ENCODE measurements around the gene CCDC57. TPM values are rescaled to one million over a fixed set of nuclear protein-coding genes. Genes with fewer than 3 reads are reported as not detected.

CCDC57 gene
- total RNA-seq, 2 experiments from 2014 or later = 59.5 to 65.1 TPM

- Mint-ChIP-seq H3K9me3 (no peaks in the 10 kb centered on the region), H3K36me3 (peaks cover 33% of the 10 kb centered on the region), H3K27ac (no peak overlapping the region), H3K4me3 (no peak overlapping the region), H3K27me3 (no peaks in the 10 kb centered on the region), H3K4me1 (peaks cover 11% of the 10 kb centered on the region)
- no peak for DNase-seq
Observed at GRCh38 chr17:82249896-82250581, 37.4 kb upstream of the CCDC57 start.

DNA sequence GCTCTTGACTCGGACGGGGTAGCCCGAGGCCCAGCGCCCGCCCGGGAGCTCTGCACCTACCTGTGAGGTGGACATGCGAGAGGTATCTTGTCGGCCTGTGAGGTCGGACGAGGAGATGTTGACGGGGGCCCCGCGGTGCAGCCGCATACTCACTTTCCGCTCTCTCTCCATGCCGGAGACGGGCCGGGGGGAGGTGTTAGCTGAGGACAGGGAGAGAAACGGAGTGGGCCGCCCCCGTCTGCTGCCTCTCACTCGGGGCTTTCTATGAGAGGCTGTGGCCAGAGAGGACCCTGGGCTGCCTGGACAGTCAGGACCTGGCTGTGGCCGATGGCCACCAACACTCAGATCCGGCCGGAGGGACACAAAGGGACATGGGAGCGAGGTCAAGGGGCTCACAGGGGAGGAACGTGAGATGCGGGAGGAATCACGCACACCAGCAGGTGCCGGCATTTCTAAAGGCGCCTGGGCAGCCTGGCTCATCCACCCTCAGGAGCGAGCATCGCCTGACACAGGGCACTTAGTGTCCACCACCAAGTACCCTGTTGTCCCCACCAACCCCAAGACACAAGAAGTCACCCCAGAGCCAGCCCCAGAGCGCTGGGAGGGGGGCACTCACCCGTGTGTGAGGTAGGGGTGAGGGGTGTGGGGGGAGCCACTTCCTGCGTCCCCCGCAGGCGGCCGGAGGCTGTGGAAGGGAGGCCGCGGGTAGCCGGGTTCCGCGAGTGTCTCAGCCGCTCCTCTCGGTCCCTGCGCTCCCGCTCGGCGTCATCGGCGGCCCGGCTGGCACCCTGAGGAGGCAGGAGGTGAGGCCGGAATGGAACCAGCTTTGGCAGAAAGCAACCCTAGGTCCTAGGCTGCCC lies 36.4 kb upstream of the CCDC57 start:
- no peak for DNase-seq
- Mint-ChIP-seq H3K36me3 (peaks cover 39% of the 10 kb centered on the region), H3K27me3 (no peaks in the 10 kb centered on the region), H3K27ac (no peak overlapping the region), H3K4me3 (no peak overlapping the region), H3K4me1 (peaks cover 16% of the 10 kb centered on the region), H3K9me3 (no peaks in the 10 kb centered on the region)

- no peak overlapping the region for H3K4me3 Mint-ChIP-seq
- peaks cover 18% of the 10 kb centered on the region for H3K4me1 Mint-ChIP-seq
- H3K9me3 Mint-ChIP-seq = no peaks in the 10 kb centered on the region
- DNase-seq = no peak
- peaks cover 38% of the 10 kb centered on the region for H3K36me3 Mint-ChIP-seq
- H3K27me3 Mint-ChIP-seq = no peaks in the 10 kb centered on the region
- no peak overlapping the region for H3K27ac Mint-ChIP-seq
Observed at GRCh38 chr17:82247856-82248671, 35.4 kb upstream of the CCDC57 start.

DNA sequence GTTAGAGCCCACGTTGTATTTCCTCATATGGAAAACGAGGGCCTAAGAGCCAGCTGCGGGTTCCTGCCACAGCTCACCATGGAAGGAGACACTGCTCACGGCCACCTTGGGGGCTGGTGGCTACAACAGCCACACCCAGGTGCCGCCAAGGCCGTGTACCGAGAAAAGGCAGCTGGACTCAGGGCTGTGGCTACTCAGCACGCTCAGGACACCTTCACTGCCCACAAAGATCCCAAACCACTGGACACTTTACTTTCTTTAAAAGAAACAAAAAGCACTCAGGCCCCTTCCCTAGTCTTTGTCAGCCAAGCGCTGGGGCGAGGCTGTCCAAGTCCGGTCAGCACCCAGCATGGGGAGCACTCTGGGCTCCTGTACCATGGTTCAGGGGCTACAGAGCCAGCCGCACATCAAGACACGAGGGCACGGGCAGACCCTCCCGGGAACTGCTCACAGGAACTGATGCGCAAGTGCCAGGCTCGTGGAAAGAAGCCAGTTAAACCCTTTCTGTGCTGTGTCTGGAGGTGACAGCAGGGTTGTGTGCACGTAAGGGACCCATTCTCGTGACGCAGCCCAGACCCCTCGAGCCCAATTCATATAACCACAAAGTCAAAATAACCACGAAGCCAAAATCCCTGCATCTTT lies 34.7 kb upstream of the CCDC57 start:
- H3K4me3 Mint-ChIP-seq = no peak overlapping the region
- peaks cover 21% of the 10 kb centered on the region for H3K4me1 Mint-ChIP-seq
- peaks cover 30% of the 10 kb centered on the region for H3K36me3 Mint-ChIP-seq
- DNase-seq = no peak
- H3K9me3 Mint-ChIP-seq = no peaks in the 10 kb centered on the region
- no peak overlapping the region for H3K27ac Mint-ChIP-seq
- H3K27me3 Mint-ChIP-seq = no peaks in the 10 kb centered on the region

DNA sequence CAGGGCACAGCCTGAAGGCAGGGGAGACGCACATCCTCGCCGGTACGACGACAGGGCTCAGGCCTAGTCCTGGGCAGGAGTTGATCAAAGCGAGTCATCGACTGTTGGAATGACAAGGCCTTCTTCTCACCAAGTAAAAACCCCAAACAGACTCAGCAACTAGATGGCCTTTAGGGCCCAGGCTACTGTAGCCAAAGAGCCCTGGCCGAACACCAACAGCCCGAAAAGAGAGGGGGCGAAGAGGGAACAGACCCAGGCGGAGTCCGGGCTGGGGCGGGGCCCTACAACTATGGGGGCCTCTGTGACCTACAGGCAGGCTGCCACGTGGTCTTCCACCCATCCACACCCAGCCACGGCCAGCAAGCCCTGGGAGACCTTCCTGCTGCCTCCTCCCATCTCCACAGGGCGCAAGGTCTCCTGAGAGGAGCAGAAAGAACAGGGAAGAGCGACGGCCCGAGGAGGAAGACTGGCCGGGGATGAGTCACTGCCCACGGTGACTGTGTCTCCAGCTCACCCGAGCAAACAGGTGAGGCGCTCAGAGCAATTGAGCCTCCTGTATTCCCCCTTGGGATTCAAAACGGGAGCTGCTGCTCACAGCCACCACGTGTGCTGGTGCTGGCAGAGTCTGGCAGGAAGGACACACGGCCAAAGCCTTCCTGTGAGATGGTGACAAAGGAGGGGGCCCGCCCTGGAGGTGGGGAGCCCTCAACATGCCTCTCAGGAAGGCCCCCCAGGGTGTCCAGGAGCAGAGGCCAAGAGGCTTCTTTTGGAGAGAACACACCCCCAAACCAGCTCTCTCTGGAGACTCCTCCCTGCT lies 33.9 kb upstream of the CCDC57 start:
- H3K27ac Mint-ChIP-seq = peak overlapping the region; percentile 66
- no peak overlapping the region for H3K4me3 Mint-ChIP-seq
- H3K9me3 Mint-ChIP-seq = no peaks in the 10 kb centered on the region
- H3K4me1 Mint-ChIP-seq = peaks cover 26% of the 10 kb centered on the region
- DNase-seq = no peak
- H3K36me3 Mint-ChIP-seq = peaks cover 26% of the 10 kb centered on the region
- H3K27me3 Mint-ChIP-seq = no peaks in the 10 kb centered on the region

GRCh38 chr17:82246040-82246364 lies 33.4 kb upstream of the CCDC57 start:
- Mint-ChIP-seq H3K4me1 (peaks cover 27% of the 10 kb centered on the region), H3K27me3 (no peaks in the 10 kb centered on the region), H3K9me3 (no peaks in the 10 kb centered on the region), H3K4me3 (no peak overlapping the region), H3K36me3 (peaks cover 20% of the 10 kb centered on the region), H3K27ac (peak overlapping the region; percentile 66)
- DNase-seq = no peak

DNA sequence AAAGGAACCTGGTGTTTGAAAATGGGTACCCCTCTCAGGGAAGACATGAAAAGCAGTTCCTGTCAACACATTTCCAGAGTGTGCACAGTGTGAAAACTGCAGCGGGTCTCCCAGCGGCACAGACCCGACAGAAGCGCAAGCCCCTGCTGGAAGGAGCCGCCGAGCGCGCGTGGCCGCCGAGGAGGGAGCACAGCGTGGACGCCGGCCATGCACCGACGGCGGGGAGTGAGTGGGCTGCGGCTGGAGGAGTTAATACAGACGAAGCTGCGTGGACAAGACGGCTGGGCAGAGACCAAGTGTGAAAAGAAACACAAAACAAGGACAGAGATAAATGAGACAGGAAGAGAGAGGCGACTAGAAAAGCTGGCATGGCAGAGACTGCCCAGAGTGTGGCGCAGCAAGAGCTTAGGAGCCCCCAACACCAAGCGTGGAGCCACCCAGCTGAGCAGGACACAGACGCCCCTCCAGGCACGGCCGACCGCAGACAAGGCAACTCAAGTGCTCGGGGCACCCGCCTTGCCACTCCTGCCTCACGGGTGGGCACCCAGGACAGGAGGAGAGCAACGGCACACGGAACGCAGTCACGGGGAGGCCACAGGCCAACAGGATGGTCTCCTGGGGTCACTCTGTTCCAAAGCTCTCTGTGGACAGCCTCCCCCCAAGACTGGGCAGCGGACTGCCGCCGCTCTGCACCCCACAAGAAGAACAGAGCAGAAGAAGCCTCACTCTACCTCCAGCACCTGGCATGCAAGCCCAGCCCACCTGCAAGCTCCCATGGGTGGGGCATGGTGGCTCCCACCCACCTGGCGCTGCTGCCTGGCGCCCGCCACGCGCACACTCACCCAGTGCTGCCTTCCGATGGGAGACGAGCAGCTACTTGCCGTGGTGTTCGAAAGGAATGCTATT lies 32.7 kb upstream of the CCDC57 start:
- H3K4me3 Mint-ChIP-seq = no peak overlapping the region
- H3K36me3 Mint-ChIP-seq = peaks cover 19% of the 10 kb centered on the region
- H3K9me3 Mint-ChIP-seq = no peaks in the 10 kb centered on the region

GRCh38 chr17:82244413-82245133 lies 31.9 kb upstream of the CCDC57 start:
- Mint-ChIP-seq H3K36me3 (peaks cover 17% of the 10 kb centered on the region), H3K9me3 (no peaks in the 10 kb centered on the region), H3K4me3 (no peak overlapping the region), H3K27me3 (no peaks in the 10 kb centered on the region), H3K27ac (peak overlapping the region; percentile 45), H3K4me1 (peaks cover 33% of the 10 kb centered on the region)
- no peak for DNase-seq

More for the DNA sequence above, 32.7 kb upstream of the CCDC57 start:
- H3K4me1 Mint-ChIP-seq = peaks cover 32% of the 10 kb centered on the region
- no peak overlapping the region for H3K27ac Mint-ChIP-seq
- no peak for DNase-seq
- H3K27me3 Mint-ChIP-seq = no peaks in the 10 kb centered on the region

DNA sequence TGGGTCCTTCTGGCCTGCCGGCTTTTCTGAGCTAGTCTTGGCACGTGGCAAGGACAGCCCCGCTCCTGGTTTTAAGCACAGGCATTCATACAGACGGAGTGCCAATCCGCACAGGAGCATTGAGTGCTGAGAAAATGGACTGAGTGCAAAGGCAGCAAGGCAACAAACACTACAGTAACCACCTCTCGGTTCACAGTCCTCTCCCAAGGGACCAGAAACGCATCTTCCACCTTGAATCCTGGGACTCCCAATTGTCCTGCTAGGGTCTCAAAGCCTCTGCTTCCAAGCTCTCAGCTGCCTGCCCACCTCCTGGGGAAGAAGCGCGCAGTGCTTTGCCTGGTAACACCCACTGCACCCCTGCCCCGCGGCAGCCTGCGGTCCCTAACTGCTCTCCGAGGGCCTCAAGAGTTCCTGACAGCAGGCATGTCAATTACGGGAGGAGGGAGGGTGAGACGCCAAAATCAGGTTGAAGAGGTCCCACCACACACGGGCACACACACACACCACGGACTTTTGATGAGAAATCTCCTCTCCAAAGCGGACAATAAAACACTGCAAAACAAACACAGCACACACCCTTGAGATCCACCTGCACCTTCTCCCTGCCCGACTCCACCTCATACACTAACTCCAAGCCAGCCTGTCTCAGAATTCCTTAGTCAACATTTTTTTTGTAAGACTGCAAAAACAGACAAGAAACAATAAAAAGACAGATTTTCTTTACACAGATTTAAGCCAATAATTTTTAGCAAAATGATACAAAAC lies 31.2 kb upstream of the CCDC57 start:
- Mint-ChIP-seq H3K27me3 (no peaks in the 10 kb centered on the region), H3K27ac (peak overlapping the region; percentile 7), H3K4me1 (peaks cover 38% of the 10 kb centered on the region), H3K36me3 (peaks cover 17% of the 10 kb centered on the region), H3K4me3 (peak overlapping the region; percentile 8), H3K9me3 (no peaks in the 10 kb centered on the region)
- no peak for DNase-seq

GRCh38 chr17:82242977-82243647 lies 30.5 kb upstream of the CCDC57 start:
- peaks cover 18% of the 10 kb centered on the region for H3K36me3 Mint-ChIP-seq
- no peak for DNase-seq
- no peak overlapping the region for H3K4me3 Mint-ChIP-seq
- H3K27ac Mint-ChIP-seq = peak overlapping the region; percentile 25
- no peaks in the 10 kb centered on the region for H3K27me3 Mint-ChIP-seq
- H3K9me3 Mint-ChIP-seq = no peaks in the 10 kb centered on the region
- peaks cover 43% of the 10 kb centered on the region for H3K4me1 Mint-ChIP-seq

GRCh38 chr17:82242698-82242976 lies 30.0 kb upstream of the CCDC57 start:
- DNase-seq = no peak

More at GRCh38 chr17:82242698-82242976, 30.0 kb upstream of the CCDC57 start:
- peaks cover 15% of the 10 kb centered on the region for H3K36me3 Mint-ChIP-seq
- no peak overlapping the region for H3K4me3 Mint-ChIP-seq
- H3K9me3 Mint-ChIP-seq = no peaks in the 10 kb centered on the region
- peaks cover 41% of the 10 kb centered on the region for H3K4me1 Mint-ChIP-seq
- H3K27ac Mint-ChIP-seq = no peak overlapping the region
- no peaks in the 10 kb centered on the region for H3K27me3 Mint-ChIP-seq

Measured in activated naive CD8-positive, alpha-beta T cell treated with anti-CD3 and anti-CD28 coated beads for 36 hours (primary cell).